ENCODE measurements around the gene TMX2.

- TF ChIP-seq POLR2A (IDR thresholded peaks at IDR 0.05; ENCODE audit: low read depth, low read length) = no peak
- no peak for TF ChIP-seq POLR2AphosphoS5 (IDR thresholded peaks at IDR 0.05; ENCODE audit: low read depth, low read length)
Measured at GRCh38 chr11:57778318-57779037, 66.1 kb downstream of the TMX2 start.

Data from GM12892 (cell line).